GM18519 (cell line): Measurements from ENCODE around the gene KLB.
A peak's percentile ranks its signal among the peaks of the same experiment; 100 is the strongest.
"Not testable (repeated sequence)": the region's sequence is repeated elsewhere in the genome, so short reads cannot be mapped to it uniquely, and the experiment has no call there.

Experiments
- ATAC-seq: cut with Tn5 transposase; IDR thresholded peaks from one replicate; pipeline ENCODE4 v1.9.1; 2021; ENCODE audit warnings: mild to moderate bottlenecking, moderate library complexity; ENCODE audit not compliant: unreplicated experiment, low FRiP score

The KLB gene

DNA sequence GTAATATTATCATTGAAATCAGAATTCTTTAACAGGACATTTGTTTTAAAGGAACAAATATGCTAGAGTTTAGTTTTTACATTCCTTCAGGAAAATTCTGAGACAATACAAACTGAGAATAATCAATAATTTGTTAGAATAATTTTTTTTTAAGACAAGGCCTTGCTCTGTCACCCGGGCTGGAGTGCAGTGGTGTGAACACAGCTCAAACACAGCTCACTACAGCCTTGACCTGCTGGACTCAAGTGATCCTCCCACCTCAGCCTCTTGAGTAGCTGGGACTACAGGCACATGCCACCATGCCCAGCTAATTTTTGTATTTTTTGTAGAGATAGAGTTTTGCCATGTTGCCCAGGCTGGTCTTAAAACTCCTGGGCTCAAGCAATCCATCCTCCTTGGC is 18.6 kb downstream of the KLB start:
- not testable (repeated sequence) for ATAC-seq

- ATAC-seq = no peak
These were observed 20.0 kb downstream of the KLB start for GRCh38 chr4:39426728-39427127.

- no peak for ATAC-seq
These were observed 20.9 kb downstream of the KLB start for GRCh38 chr4:39427520-39428114.

GRCh38 chr4:39429476-39430334 is 23.0 kb downstream of the KLB start:
- ATAC-seq = no peak

- ATAC-seq = no peak
These were observed 27.3 kb downstream of the KLB start for GRCh38 chr4:39433878-39434492.

GRCh38 chr4:39435659-39436563 is 29.2 kb downstream of the KLB start:
- ATAC-seq = no peak

DNA sequence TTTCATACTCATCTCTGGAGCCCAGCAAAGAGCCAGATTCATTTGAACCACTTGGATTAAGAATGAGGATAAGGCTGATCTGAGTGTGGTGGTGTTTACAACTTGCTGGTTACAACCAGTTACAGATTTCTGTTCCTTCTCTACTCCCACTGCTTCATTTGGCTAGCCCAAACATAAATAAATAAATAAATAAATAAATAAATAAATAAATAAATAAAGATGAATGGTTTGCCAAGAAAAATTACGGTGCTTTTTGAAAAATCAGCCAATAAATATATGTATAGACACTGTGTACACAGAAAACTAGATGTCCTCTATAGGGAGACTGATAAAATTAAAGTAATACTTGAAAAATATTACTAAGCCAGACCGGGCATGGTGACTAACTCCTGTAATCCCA is 34.9 kb downstream of the KLB start:
- no peak for ATAC-seq

GRCh38 chr4:39442998-39443397 is 36.3 kb downstream of the KLB start:
- no peak for ATAC-seq

GRCh38 chr4:39446483-39446841 is 39.7 kb downstream of the KLB start:
- no peak for ATAC-seq

DNA sequence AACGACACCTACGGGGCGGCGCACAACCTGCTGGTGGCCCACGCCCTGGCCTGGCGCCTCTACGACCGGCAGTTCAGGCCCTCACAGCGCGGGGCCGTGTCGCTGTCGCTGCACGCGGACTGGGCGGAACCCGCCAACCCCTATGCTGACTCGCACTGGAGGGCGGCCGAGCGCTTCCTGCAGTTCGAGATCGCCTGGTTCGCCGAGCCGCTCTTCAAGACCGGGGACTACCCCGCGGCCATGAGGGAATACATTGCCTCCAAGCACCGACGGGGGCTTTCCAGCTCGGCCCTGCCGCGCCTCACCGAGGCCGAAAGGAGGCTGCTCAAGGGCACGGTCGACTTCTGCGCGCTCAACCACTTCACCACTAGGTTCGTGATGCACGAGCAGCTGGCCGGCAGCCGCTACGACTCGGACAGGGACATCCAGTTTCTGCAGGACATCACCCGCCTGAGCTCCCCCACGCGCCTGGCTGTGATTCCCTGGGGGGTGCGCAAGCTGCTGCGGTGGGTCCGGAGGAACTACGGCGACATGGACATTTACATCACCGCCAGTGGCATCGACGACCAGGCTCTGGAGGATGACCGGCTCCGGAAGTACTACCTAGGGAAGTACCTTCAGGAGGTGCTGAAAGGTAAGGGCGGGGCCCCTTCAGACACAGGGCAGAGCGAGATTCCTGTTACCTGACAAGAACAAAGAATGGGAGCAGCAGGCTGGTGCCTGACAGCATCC is 40.3 kb downstream of the KLB start:
- peak; percentile 72 for ATAC-seq

GRCh38 chr4:39450618-39451017 is 43.9 kb downstream of the KLB start:
- no peak for ATAC-seq

GRCh38 chr4:39451423-39452023 is 44.8 kb downstream of the KLB start:
- ATAC-seq = no peak

DNA sequence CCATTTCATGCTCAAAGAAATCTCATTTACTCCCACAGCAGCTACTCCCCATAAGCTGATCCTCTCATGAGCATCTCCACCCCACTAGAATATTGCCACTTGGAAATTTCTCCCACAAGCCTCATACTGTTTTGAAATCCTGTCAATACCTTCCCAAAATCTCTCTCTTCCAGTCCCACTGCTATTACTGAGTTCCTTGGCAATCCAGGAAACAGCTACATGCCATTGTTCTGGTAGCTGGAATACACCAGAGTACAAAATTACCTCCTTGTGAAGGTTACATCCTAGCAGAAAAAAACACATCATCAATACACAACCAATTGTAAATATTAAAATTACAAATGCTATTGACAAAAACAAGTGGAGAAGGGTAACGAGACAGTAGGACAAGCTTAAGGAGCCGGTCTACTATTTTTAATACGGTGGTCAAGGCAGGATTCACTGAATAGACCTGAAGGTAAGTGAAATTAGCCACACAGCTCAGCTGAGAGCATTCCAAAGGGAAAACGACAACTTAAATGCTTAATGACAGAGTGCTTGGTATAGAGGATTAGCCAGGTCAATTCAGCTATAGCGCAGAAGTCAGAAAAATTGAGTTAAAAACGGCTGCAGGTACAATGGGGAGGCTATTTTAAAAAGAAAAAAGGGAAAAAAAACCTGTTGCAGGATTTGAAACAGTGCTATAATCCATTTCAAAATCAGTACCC is 45.6 kb downstream of the KLB start:
- no peak for ATAC-seq

GRCh38 chr4:39452860-39453587 is 46.3 kb downstream of the KLB start:
- no peak for ATAC-seq

GRCh38 chr4:39453738-39454137 is 47.0 kb downstream of the KLB start:
- ATAC-seq = no peak

GRCh38 chr4:39455486-39455885 is 48.8 kb downstream of the KLB start:
- ATAC-seq = no peak

DNA sequence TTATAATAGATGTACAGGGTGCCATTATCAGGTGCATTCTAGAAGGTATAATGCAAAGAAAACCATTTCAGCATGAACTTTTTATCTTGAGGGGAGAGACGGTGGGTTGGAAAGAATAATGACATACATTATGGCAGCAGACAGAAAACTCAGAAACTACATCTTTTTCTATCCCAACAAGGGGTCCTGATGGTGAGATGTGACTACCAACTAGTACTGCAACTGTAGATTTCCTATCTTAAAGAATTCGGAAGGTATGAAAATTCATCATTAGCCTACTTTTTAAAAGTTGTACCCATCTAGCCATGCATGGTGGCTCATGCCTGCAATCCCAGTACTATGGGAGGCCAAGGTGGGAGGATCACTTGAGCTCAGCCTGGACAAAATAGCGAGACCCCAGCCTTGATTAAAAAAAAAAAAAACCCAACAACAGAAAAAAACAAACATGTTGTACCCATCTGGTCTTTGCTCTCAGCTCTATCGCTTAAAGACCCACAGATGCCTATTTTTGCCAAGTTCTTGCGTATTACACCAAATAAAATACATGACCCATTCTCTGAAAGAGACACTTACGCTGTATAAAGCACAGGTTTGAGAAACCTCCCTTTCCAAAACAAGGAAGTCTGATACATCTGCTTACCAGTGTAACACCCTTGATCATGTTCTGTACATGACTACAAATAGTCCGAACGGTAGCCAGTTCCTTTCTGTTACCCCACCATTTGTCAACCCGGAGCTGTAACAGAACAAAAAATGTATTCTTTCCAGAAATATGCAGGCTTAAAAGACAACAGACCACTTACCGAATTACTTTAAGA is 50.4 kb downstream of the KLB start:
- ATAC-seq = no peak

GRCh38 chr4:39458161-39458504 is 51.4 kb downstream of the KLB start:
- ATAC-seq = not testable (repeated sequence)
